Muscle layer of duodenum (tissue), 2 donors: ENCODE measurements around the gene KCNAB2.

Source experiments
- H3K27ac ChIP-seq: one replicate; pipeline ENCODE4 v1.7.0; 2013; ENCODE audit warnings: mild to moderate bottlenecking, low read length
- H3K27me3 ChIP-seq: one replicate; pipeline ENCODE4 v1.7.0; 2013; ENCODE audit warnings: low read depth, mild to moderate bottlenecking, control low read depth, low read length
- H3K36me3 ChIP-seq, 2 donors: one replicate each; pipeline ENCODE4 v1.7.0; 2013; ENCODE audit warnings: low read length in 2 of 2, control low read depth in 1 of 2, mild to moderate bottlenecking in 1 of 2; ENCODE audit not compliant: insufficient read depth in 2 of 2, control insufficient read depth in 1 of 2
- H3K4me1 ChIP-seq, 2 donors: one replicate each; pipeline ENCODE4 v1.7.0; 2013; ENCODE audit warnings: low read length in 2 of 2, mild to moderate bottlenecking in 2 of 2, control low read depth in 1 of 2, moderate library complexity in 1 of 2; ENCODE audit not compliant: insufficient read depth in 2 of 2, control insufficient read depth in 1 of 2
- H3K4me3 ChIP-seq, 2 donors: one replicate each; pipeline ENCODE4 v1.7.0; 2013; ENCODE audit warnings: low read length in 2 of 2, low read depth in 1 of 2, mild to moderate bottlenecking in 1 of 2
- H3K9me3 ChIP-seq, 2 donors: one replicate each; pipeline ENCODE4 v1.7.0; 2013; ENCODE audit warnings: low read length in 2 of 2, control low read depth in 1 of 2, mild to moderate bottlenecking in 1 of 2; ENCODE audit not compliant: control insufficient read depth in 1 of 2
- donor health status: healthy.

Gene KCNAB2

DNA sequence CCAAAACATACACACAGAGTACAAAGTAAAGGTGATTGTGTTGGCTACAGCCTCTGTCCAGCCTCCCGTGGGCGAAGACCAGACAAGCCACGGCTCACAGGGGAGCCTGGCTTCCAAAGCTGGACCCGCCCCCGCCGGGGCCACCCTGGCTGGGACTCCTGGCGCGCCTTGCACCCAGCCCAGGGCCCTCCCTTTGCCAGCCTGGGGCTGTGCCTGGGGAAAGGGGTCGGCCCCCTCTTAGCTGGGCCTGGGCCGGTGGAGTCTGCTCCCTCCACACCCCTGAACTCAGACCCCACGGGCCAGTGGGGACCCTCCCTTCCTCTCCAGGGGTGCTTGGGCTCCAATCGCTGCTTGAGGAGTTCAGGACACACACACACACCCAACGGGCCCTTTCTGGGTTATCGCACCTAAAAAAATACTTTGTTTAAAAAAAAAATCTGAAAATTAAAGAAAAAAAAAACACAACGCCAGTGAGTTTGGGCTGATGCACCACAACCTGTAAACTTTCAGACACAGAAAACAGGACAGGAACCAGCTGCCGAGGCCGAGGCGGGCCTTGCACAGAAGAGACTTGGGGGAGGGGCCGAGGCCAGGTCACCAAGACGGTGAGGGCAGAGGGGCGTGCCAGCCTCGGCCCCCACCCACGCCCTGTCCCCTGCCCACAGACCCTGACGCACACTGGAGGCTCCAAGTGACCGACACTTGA lies 56.3 kb downstream of the KCNAB2 start:
- no peak overlapping the region for H3K27ac ChIP-seq
- H3K36me3 ChIP-seq: peaks cover 0 to 8% of the 10 kb centered on the region in 2 donors
- no peaks in the 10 kb centered on the region for H3K27me3 ChIP-seq

GRCh38 chr1:6102532-6102845 lies 56.8 kb downstream of the KCNAB2 start:
- H3K27me3 ChIP-seq: no peaks in the 10 kb centered on the region
- H3K27ac ChIP-seq: no peak overlapping the region
- H3K9me3 ChIP-seq: no peaks in the 10 kb centered on the region
- peaks cover 0 to 8% of the 10 kb centered on the region in 2 donors for H3K36me3 ChIP-seq
- H3K4me1 ChIP-seq: peaks cover 0 to 9% of the 10 kb centered on the region in 2 donors
- H3K4me3 ChIP-seq: no peak overlapping the region

More for the DNA sequence above, 56.3 kb downstream of the KCNAB2 start:
- H3K4me1 ChIP-seq: peaks cover 0 to 9% of the 10 kb centered on the region in 2 donors
- no peaks in the 10 kb centered on the region for H3K9me3 ChIP-seq
- no peak overlapping the region for H3K4me3 ChIP-seq

GRCh38 chr1:6103111-6103853 lies 57.6 kb downstream of the KCNAB2 start:
- peaks cover 0 to 9% of the 10 kb centered on the region in 2 donors for H3K4me1 ChIP-seq
- H3K27me3 ChIP-seq: no peaks in the 10 kb centered on the region
- H3K4me3 ChIP-seq: no peak overlapping the region
- peaks cover 0 to 5% of the 10 kb centered on the region in 2 donors for H3K9me3 ChIP-seq
- H3K27ac ChIP-seq: no peak overlapping the region
- peaks cover 0 to 7% of the 10 kb centered on the region in 2 donors for H3K36me3 ChIP-seq

- Histone ChIP-seq H3K27me3 (no peaks in the 10 kb centered on the region), H3K4me3 (no peak overlapping the region), H3K9me3 (peaks cover 0 to 5% of the 10 kb centered on the region in 2 donors), H3K27ac (no peak overlapping the region), H3K4me1 (peaks cover 0 to 9% of the 10 kb centered on the region in 2 donors), H3K36me3 (no peaks in the 10 kb centered on the region)
These were observed 58.3 kb downstream of the KCNAB2 start for GRCh38 chr1:6103854-6104530.

GRCh38 chr1:6104631-6105030 lies 58.9 kb downstream of the KCNAB2 start:
- Histone ChIP-seq H3K36me3 (no peaks in the 10 kb centered on the region), H3K27ac (no peak overlapping the region), H3K9me3 (peaks cover 0 to 5% of the 10 kb centered on the region in 2 donors), H3K4me1 (peaks cover 0 to 9% of the 10 kb centered on the region in 2 donors), H3K4me3 (no peak overlapping the region), H3K27me3 (no peaks in the 10 kb centered on the region)

DNA sequence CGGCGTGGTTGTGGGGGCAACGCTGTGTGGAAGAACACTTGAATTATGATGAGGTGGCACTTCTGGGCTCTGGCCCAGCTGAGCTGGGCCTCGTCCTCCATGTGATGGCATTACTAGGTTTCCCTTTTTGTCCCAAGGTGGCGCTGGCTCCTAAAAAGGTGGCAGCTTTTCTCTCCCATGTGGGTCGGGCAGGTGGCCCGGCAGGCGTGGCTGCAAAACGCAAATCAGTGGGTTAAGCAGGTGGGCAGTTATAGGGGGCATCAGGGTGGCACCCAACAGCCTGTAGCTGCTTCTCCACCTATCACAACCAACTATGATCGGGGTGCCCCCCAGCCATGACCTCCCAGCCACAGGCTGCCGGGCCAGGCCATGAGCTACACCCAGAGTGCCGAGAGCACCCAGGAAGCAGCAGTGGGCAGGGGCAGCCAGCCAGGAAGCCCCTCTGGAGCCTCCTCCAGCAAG lies 59.6 kb downstream of the KCNAB2 start:
- Histone ChIP-seq H3K4me1 (peaks cover 0 to 9% of the 10 kb centered on the region in 2 donors), H3K36me3 (no peaks in the 10 kb centered on the region), H3K27ac (no peak overlapping the region), H3K4me3 (no peak overlapping the region), H3K27me3 (no peaks in the 10 kb centered on the region), H3K9me3 (peaks cover 0 to 5% of the 10 kb centered on the region in 2 donors)

- Histone ChIP-seq H3K27ac (no peak overlapping the region), H3K27me3 (no peaks in the 10 kb centered on the region), H3K4me1 (peaks cover 0 to 9% of the 10 kb centered on the region in 2 donors), H3K4me3 (no peak overlapping the region), H3K36me3 (no peaks in the 10 kb centered on the region), H3K9me3 (peaks cover 0 to 5% of the 10 kb centered on the region in 2 donors)
These were observed 60.1 kb downstream of the KCNAB2 start for GRCh38 chr1:6105763-6106162.

GRCh38 chr1:6106321-6106731 lies 60.6 kb downstream of the KCNAB2 start:
- H3K36me3 ChIP-seq: no peaks in the 10 kb centered on the region
- no peak overlapping the region for H3K4me3 ChIP-seq
- peaks cover 0 to 5% of the 10 kb centered on the region in 2 donors for H3K9me3 ChIP-seq
- H3K27me3 ChIP-seq: no peaks in the 10 kb centered on the region
- no peak overlapping the region for H3K27ac ChIP-seq
- H3K4me1 ChIP-seq: peaks cover 0 to 5% of the 10 kb centered on the region in 2 donors

- H3K9me3 ChIP-seq: peaks cover 0 to 5% of the 10 kb centered on the region in 2 donors
- H3K27me3 ChIP-seq: no peaks in the 10 kb centered on the region
- H3K4me1 ChIP-seq: peaks cover 0 to 2% of the 10 kb centered on the region in 2 donors
- no peak overlapping the region for H3K27ac ChIP-seq
- H3K36me3 ChIP-seq: no peaks in the 10 kb centered on the region
- H3K4me3 ChIP-seq: no peak overlapping the region
These were observed 61.3 kb downstream of the KCNAB2 start for GRCh38 chr1:6106977-6107376.

GRCh38 chr1:6107409-6108356 lies 62.0 kb downstream of the KCNAB2 start:
- H3K4me3 ChIP-seq: no peak overlapping the region
- no peak overlapping the region for H3K27ac ChIP-seq
- H3K9me3 ChIP-seq: peaks cover 0 to 5% of the 10 kb centered on the region in 2 donors
- H3K4me1 ChIP-seq: no peaks in the 10 kb centered on the region
- no peaks in the 10 kb centered on the region for H3K36me3 ChIP-seq
- no peaks in the 10 kb centered on the region for H3K27me3 ChIP-seq
